Right forelimb (tissue), 1 donor: ENCODE results near the gene ASGR1.
A peak's percentile ranks its signal among the peaks of the same experiment; 100 is the strongest.

ENCODE experiments used
- DNase-seq: peaks from one replicate; pipeline ENCODE4 v3.0.0-alpha.2; 2018

The ASGR1 gene, protein sequence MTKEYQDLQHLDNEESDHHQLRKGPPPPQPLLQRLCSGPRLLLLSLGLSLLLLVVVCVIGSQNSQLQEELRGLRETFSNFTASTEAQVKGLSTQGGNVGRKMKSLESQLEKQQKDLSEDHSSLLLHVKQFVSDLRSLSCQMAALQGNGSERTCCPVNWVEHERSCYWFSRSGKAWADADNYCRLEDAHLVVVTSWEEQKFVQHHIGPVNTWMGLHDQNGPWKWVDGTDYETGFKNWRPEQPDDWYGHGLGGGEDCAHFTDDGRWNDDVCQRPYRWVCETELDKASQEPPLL

GRCh38 chr17:7179317-7180254, at the start of gene ASGR1:
Gene ASGR1, minus strand, starts transcription at chr17:7179370. Its CDS starts 807 bp downstream, at chr17:7178563.
- no peak for DNase-seq

DNA sequence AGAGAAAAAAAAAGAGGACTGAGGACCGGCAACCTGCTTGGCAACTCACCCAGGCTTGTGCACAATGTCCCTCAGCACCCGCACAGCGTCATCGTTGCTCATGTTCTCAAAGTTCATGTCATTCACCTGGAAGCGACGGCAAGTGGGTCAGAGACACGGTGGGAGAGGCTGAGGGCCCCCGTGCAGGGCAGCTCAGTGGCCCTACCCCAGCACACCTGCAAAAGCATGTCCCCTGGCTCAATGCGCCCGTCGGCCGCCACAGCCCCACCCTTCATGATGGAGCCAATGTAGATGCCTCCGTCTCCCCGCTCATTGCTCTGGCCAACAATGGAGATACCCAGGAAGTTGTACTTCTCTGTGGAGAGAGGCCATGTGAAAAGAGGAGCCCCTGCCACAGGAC, 49.8 kb upstream of the ASGR1 start:
- DNase-seq = no peak

DNA sequence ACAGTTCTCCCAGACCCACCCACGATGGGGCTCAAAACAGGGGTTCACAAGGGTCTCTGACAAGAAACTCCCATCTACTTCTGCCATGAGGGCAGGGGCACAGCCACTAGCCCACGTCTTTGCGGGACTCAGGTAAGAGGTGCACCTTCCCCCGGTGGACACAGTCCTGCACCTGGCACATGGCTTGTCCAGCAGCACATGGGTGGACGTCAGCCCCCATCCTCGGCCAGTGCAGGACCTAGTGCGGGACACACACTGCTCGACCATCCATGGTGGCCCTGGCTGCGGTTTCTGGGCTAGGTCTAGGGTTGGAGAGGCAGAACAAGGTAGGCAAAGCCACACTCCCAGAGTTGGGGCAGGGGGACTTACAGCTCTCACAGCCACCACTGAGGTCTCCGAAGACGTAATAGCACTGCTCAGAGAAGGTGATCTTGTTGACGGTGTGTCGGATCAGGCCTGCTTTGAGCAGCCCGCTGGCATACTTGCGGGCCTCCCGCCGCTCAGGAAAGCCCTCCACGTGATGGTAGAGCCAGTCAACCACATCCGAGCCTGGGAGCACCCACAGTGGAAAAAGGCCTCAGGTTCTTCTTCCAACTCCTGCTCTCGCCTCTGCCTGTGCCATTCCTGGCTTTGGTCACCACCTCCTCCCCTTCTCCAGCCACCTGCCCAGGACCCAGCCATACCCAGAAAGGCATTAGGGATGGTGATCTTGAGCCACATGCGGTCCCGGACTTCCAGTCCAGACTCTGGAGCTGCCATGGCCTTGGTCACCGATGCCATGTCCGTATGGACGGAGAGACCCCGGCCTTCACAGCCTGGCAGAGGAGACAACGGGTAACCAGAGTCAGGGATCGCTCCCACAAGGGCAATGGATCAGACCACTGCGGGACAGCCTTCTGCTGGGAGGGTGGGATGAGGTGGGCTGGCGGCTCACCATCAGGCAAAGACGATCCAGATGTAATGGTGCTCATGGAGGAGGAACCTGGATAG, 47.8 kb upstream of the ASGR1 start:
- no peak for DNase-seq

- no peak for DNase-seq
Observed at GRCh38 chr17:7225711-7226331, 46.7 kb upstream of the ASGR1 start.

DNA sequence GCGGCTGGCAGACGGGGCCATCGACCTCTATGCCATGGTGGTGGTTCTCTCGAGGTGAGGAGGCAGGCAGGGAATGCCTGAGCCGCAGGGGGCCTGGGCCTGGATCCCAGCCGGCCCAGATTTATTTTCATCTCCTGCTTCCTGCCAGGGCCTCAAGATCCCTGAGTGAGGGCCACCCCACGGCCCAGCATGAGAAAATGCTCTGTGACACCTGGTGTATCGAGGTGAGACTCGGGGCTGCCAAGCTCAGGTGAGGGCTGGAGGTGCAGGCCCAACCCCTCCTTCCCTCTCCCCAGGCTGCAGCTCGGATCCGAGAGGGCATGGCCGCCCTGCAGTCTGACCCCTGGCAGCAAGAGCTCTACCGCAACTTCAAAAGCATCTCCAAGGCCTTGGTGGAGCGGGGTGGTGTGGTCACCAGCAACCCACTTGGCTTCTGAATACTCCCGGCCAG, 45.5 kb upstream of the ASGR1 start:
- DNase-seq = no peak

DNA sequence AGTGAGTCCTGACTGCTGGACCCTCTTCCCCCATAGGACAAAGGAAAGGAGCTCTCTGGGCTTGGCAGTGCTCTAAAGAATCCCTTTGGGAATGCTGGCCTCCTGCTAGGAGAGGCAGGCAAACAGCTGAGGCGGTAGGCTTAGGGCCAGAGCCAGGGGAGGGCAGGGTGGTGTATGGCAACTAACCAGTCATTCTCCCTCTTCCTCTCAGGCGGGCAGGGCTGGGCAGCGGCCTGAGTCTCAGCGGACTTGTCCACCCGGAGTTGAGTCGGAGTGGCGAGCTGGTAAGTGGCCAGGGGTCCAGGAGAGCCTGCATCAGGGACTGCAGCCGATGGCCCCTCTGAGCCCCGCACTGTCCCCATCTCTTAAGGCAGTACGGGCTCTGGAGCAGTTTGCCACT, 44.9 kb upstream of the ASGR1 start:
- DNase-seq = no peak

DNA sequence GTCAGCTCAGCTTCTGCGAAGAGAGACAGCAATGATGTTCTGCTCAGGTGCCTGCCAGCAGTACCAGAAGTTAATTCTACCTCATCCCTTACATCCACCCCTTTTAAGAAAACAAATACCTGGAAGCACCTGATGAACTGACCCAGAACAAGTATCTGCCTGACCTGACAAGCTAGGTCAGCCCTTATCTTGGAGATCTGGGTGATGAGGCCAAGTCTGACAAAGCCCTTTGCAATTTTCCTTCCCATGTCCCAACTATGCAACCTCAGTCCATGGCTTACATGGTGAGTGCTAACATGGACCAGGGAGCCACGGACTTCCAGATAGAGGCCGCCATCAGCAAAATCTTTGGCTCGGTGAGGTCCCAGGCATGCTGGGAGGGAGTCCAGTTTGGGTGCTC, 44.2 kb upstream of the ASGR1 start:
- DNase-seq = no peak

GRCh38 chr17:7222972-7223292, 43.8 kb upstream of the ASGR1 start:
- peak; percentile 47 for DNase-seq

DNA sequence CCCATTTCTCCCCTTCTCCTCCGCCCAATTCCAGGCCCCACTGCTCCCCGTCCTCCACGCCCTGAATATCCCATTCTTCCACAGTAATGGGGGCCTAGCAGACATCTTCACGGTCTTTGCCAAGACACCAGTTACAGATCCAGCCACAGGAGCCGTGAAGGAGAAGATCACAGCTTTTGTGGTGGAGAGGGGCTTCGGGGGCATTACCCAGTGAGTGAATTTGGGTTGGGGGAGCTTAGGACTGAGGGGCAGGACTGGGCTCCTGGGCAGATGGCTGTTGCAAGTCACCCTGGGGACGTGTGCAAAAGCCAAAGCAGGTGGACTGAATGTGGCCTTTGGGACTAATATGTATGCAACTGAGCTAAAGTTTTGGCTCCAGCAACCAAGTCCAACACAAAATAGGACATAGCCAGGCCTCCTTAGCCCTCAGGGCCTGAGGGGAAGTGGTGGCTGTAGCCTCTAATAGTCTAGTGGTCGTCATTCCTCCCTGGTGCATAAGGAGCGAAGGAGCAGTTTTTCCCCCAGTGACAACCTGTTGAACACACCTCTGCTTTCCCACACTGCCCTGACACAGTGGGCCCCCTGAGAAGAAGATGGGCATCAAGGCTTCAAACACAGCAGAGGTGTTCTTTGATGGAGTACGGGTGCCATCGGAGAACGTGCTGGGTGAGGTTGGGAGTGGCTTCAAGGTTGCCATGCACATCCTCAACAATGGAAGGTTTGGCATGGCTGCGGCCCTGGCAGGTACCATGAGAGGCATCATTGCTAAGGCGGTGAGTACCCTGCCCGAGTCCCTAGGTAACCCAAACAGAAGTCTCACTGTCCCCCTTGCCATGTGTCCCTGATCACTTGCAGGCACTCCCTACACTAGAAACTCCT, 43.2 kb upstream of the ASGR1 start:
- DNase-seq = no peak

- DNase-seq = no peak
Observed at GRCh38 chr17:7221278-7222092, 42.3 kb upstream of the ASGR1 start.

DNA sequence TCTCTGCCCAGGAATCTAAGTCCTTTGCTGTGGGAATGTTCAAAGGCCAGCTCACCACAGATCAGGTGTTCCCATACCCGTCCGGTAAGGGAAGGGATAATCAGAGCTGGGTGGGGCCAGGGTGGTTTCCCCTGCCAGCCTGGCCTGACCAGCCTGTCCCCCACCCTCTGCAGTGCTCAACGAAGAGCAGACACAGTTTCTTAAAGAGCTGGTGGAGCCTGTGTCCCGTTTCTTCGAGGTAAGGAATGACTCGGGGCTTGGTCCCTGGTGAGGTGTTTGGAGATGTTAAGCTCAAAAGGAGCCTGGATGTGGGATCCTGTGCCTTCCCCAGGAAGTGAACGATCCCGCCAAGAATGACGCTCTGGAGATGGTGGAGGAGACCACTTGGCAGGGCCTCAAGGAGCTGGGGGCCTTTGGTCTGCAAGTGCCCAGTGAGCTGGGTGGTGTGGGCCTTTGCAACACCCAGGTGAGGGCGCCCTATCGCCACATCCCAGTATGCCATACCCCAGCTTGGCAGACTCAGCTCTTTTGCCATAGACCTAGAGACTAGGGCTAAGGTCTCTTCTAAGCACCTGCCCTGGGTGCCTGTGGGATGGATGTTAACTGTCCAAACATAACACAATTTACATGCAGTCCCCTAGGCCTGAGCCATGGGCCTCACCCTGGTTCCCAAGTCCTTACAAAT, 41.6 kb upstream of the ASGR1 start:
- peak; percentile 65 for DNase-seq

DNA sequence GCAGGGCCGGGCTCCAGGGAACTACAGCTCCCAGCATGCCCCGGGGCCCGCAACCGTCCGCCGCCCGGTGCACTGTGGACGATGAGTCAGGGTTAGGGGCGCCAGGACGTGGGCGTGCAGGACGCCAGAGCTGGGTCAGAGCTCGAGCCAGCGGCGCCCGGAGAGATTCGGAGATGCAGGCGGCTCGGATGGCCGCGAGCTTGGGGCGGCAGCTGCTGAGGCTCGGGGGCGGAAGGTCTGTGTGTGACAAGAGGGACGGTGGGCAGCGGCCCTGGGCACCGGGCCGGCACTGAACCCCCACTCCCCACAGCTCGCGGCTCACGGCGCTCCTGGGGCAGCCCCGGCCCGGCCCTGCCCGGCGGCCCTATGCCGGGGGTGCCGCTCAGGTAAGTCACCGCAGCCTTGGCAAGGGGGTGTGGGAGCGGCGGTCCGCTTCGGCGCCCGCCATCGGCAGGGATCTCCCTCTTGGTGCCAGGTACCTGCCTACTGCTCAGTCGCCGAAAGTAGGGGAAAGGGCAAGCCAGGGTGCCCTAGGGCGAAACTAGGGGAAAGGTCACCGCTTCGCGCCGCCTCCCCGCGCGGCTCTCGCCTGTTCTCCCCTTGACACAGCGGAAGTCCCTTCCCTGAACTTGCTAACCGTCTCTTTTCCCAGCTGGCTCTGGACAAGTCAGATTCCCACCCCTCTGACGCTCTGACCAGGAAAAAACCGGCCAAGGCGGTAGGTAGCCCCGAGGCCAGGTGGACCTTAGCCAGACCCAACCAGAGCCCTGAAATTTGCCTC, 40.8 kb upstream of the ASGR1 start, which contains the start of the genes ACADVL and DLG4:
ACADVL (plus strand) TSS at position 127 of the 781 bp plus-strand sequence; CDS start at position 174, 47 bp downstream.
DLG4 (minus strand) TSS at position 25 of the 781 bp plus-strand sequence.
- DNase-seq = peak; percentile 93

GRCh38 chr17:7219229-7219811, 40.1 kb upstream of the ASGR1 start:
- DNase-seq = no peak

DNA sequence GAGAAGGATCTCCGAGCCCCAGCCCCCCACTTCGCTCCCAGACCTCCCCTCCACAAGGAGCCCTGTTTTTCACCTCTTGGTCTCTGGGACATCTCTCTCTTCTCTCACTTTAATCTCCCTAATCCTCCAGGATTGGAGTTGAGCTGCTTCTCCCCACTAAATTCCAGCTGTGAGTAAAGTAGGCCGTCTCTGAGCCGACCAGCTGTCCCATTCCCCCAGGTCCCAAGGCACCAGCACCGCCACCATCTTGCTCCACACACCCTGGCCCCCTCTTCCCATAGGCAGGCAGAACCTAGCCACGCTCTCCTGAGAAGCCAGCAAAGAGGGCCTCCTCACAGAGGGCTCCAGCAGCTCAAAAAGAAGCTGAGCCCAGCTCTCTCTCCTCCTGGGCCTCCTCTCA, 39.6 kb upstream of the ASGR1 start:
- no peak for DNase-seq

DNA sequence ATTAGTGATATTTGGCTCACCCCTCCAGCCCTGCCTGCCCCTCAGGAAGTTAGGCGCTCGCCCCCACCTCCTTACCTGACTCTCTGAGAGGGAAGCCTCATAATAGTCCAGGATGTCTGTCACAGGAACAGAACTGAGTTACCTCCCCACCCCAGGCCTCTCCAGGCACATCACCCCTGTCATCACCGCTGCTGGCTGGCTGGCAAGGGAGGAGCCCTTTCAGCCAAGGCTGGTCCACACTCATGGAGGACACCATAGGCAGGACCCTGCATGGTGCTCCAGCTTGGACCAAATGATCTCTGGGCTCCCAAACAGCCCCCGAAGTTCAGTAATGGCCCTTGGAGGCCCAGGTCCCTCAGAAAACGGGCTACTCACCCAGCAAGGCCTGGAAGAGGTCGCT, 39.0 kb upstream of the ASGR1 start:
- DNase-seq = peak; percentile 46

DNA sequence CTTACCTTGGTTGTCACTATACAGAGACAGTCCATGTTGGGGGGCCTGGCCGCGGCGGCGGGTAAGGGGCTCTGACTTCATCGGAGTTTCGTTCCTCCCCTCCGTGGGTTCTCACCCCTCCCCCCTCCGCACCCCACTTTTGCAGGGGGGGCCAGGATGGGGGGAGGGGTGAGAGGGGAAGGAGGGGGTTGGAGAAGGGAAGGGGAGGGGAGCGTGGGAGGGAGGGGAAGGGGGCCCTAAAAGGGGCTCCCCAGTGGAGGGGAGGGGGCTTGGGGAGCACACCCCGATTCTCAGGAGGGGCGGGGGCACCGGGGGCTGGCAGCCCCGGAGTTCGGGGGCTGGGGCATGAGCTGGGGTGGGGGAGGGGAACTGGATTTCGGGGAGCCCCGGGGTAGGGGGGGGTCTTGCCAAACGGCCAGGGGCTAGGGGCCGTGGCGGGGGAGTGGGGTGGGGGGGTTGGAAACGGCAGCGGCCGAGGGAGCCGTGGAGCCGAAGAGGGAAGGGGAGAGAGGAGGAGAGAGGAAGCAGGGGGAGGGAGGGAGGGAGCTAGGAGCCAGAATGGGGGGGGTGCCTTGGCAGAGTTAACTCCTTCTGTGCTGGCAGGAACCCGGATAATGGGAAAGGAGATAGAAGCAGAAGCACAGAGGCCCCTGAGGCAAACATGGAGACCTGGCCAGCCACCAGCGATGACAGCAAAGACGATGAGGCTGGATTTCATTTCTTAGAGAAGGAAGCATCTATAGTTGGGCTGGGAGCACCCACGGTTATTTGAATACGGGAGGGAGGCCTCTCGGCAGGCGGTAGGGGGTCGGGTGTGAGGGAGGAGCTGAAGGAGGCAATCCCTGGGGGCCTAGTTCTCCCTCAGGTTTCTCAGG, 38.2 kb upstream of the ASGR1 start:
- DNase-seq = peak; percentile 87
